GM12878 (cell line): Measurements from ENCODE around the gene AK8. TPM values are rescaled to one million over a fixed set of nuclear protein-coding genes. Genes with fewer than 3 reads are reported as not detected.

Experiments used
- ATAC-seq: fragments of 200-7000 bp; cut with Tn5 transposase; 3 replicates; pipeline ENCODE4 v1.9.1; 2020; ENCODE audit warnings: mild to moderate bottlenecking, moderate library complexity
- BruUV-seq: library from RNA; stranded (reverse); fragments of 400-500 nt; replicated peaks from 2 replicates; lab custom pipeline; 2021; lab: Mats Ljungman, UMichigan
- CTCF ChIA-PET: fragments of 300-600 bp; sonication (Branson Sonifier 250); formaldehyde crosslinking; extraction: SDS; loops from one replicate; lab custom pipeline; 2021; ENCODE audit warnings: inconsistent platforms; lab: Yijun Ruan, JAX
- POLR2A ChIA-PET: fragments of 350-600 bp; formaldehyde crosslinking; extraction: SDS; loops from one replicate; lab custom pipeline; 2021; ENCODE audit warnings: inconsistent platforms; lab: Charles Lee
- RAD21 ChIA-PET: fragments of 300-600 bp; sonication (Branson Sonifier 250); formaldehyde crosslinking; loops from one replicate; lab custom pipeline; 2023; ENCODE audit warnings: antibody characterized with exemption; ENCODE audit not compliant: unreplicated experiment; lab: Charles Lee
- SMC1A ChIA-PET: fragments of 300-600 bp; sonication (Branson Sonifier 250); formaldehyde crosslinking; loops from one replicate; lab custom pipeline; 2023; ENCODE audit not compliant: unreplicated experiment, uncharacterized antibody; lab: Charles Lee
- DNase-seq: peaks from one replicate; pipeline ENCODE4 v3.0.0-alpha.2; 2011; ENCODE audit warnings: low read depth, low spot score
- FAIRE-seq: peaks from 3 replicates; lab custom pipeline; 2011; peaks lifted over from hg19 to GRCh38; lab: Jason Lieb, UNC
- H2AFZ ChIP-seq: 2 replicates; pipeline ENCODE4 v1.6.0; 2011; ENCODE audit warnings: low read depth, low read length, control low read depth; ENCODE audit not compliant: control insufficient read depth
- H3K27ac ChIP-seq: 2 replicates; pipeline ENCODE4 v1.5.1; 2011; ENCODE audit warnings: control low read depth; ENCODE audit not compliant: control insufficient read depth, insufficient read depth
- H3K27me3 ChIP-seq, 2 experiments: replicated peaks in 1 of 2; 2 replicates each; pipeline versions ENCODE4 v1.6.0 to v1.6.1; 2011; ENCODE audit warnings: low read length in 1 of 2; ENCODE audit not compliant: control insufficient read depth in 2 of 2, insufficient read depth in 2 of 2
- H3K36me3 ChIP-seq, 2 experiments: 2 replicates each; pipeline ENCODE4 v1.5.1; 2011; ENCODE audit warnings: low read length in 1 of 2; ENCODE audit not compliant: control insufficient read depth in 2 of 2, insufficient read depth in 2 of 2
- H3K4me1 ChIP-seq: 2 replicates; pipeline ENCODE4 v1.6.1; 2011; ENCODE audit warnings: mild to moderate bottlenecking, low read length, moderate library complexity, mixed read lengths; ENCODE audit not compliant: control insufficient read depth, insufficient read depth
- H3K4me2 ChIP-seq: 2 replicates; pipeline ENCODE4 v1.6.0; 2011; ENCODE audit warnings: control low read depth; ENCODE audit not compliant: control insufficient read depth, insufficient read depth
- H3K4me3 ChIP-seq: fragments of 200-600 bp; sonication (generic); 2 replicates; pipeline ENCODE4 v1.5.1; 2016
- H3K79me2 ChIP-seq: 2 replicates; pipeline ENCODE4 v1.6.0; 2011; ENCODE audit warnings: low read length; ENCODE audit not compliant: control insufficient read depth, insufficient read depth
- H3K9ac ChIP-seq: 2 replicates; pipeline ENCODE4 v1.8.0; 2011; ENCODE audit warnings: low read length, control low read depth, mixed read lengths; ENCODE audit not compliant: control insufficient read depth, insufficient read depth
- H3K9me3 ChIP-seq: replicated peaks from 3 replicates; pipeline ENCODE4 v1.5.1; 2011; ENCODE audit warnings: mild to moderate bottlenecking, low read length; ENCODE audit not compliant: control insufficient read depth, insufficient read depth
- H4K20me1 ChIP-seq: 2 replicates; pipeline ENCODE4 v1.6.0; 2011; ENCODE audit not compliant: control insufficient read depth, insufficient read depth
- ATF7 ChIP-seq: fragments of 450-650 bp; IDR thresholded peaks from 2 replicates; pipeline ENCODE4 v1.6.1; 2016; ENCODE audit warnings: low read depth, mild to moderate bottlenecking
- GABPA ChIP-seq: IDR thresholded peaks from 2 replicates; pipeline ENCODE4 v1.6.1; 2014; ENCODE audit warnings: antibody characterized with exemption, low read depth, mild to moderate bottlenecking, inconsistent platforms
- HDGF ChIP-seq: fragments of 450-650 bp; IDR thresholded peaks from 2 replicates; pipeline ENCODE4 v1.6.1; 2016; ENCODE audit warnings: antibody characterized with exemption
- MXI1 ChIP-seq: fragments of 150-350 bp; IDR thresholded peaks from 2 replicates; pipeline ENCODE4 v1.6.1; 2011; ENCODE audit warnings: low read depth, mild to moderate bottlenecking, inconsistent platforms, low read length, improper control_type of control experiment
- PML ChIP-seq: IDR thresholded peaks from 2 replicates; pipeline ENCODE4 v1.6.1; 2012; ENCODE audit warnings: low read length, inconsistent platforms
- POLR2AphosphoS5 ChIP-seq: IDR thresholded peaks from 2 replicates; pipeline ENCODE4 v1.6.1; 2011; ENCODE audit warnings: mild to moderate bottlenecking, low read length, inconsistent platforms
- SPI1 ChIP-seq: IDR thresholded peaks from 2 replicates; pipeline ENCODE4 v1.6.1; 2011; ENCODE audit warnings: low read depth, mild to moderate bottlenecking, low read length, moderate library complexity, borderline replicate concordance; ENCODE audit not compliant: insufficient read depth
- WGBS: methylation state at CpG from one replicate; pipeline ENCODE4 v1.1.6; 2016; ENCODE audit warnings: low lambda C conversion rate; ENCODE audit not compliant: insufficient replicate concordance, insufficient coverage; ENCODE audit errors: missing lambda C conversion rate; 5-methylcytosine and 5-hydroxymethylcytosine counted together
- in situ Hi-C: fragments of 300-500 bp; cut with MboI; formaldehyde crosslinking; loops from 9 replicates; pipeline ENCODE4 v1.14.3; 2018; ENCODE audit warnings: mixed read lengths
- intact Hi-C: fragments of 100-400 bp; cut with micrococcal nuclease; formaldehyde crosslinking; loops from one replicate; pipeline ENCODE4 v1.14.2; 2022; ENCODE audit not compliant: unreplicated experiment
- polyA plus RNA-seq, 11 experiments: library from polyadenylated mRNA; depleted of rRNA in 4 of 11; unstranded in 6 of 11; stranded (reverse) in 5 of 11; fragments of >200 nt; fragmentation: Nextera tagmentation in 4 of 11; fragmentation: Illumina TruSeq in 1 of 11; extraction: Ambion mirVana in 4 of 11; extraction: Trizol in 1 of 11; gene quantifications; 1 replicate in 1 of 11; 2 replicates in 10 of 11; pipeline versions ENCODE4 v1.2.1 to v1.2.3, GENCODE V29; 2011 to 2016; ENCODE audit warnings: inconsistent platforms in 2 of 11, missing spikeins in 2 of 11, low read depth in 1 of 11
- total RNA-seq, 4 experiments: library from RNA; depleted of rRNA in 3 of 4; stranded (reverse); fragments of >200 nt in 3 of 4; fragmentation: Illumina TruSeq in 1 of 4; extraction: Trizol in 1 of 4; gene quantifications; 2 replicates each; pipeline versions ENCODE4 v1.2.1 to v1.2.3, GENCODE V29; 2013 to 2021

AK8 gene
- total and polyA plus RNA-seq, 10 of the 15 experiments (the other 5 are each of a cell fraction or from before 2014, with no cell fraction given) = 0.03 to 0.12 (median 0.06) TPM; not detected in 5

- SMC1A ChIA-PET = no interaction called here
- H3K4me3 ChIP-seq = no peak overlapping the region
- no peak overlapping the region for H3K9ac ChIP-seq
- H3K4me2 ChIP-seq = no peak overlapping the region
- POLR2A ChIA-PET = no interaction called here
- H3K27me3 ChIP-seq = peaks cover 0 to 4% of the 10 kb centered on the region in 2 experiments; a peak in 2 of 4 replicates
- DNase-seq (no peak), ATAC-seq (no peak), FAIRE-seq (no peak)
- H3K79me2 ChIP-seq = no peaks in the 10 kb centered on the region
- WGBS = 42% methylated on average over 2 of the region's 2 CpGs
- no peak for TF ChIP-seq ATF7
- TF ChIP-seq POLR2AphosphoS5 = no peak
- peak; percentile 66; the same call in 1 of the 2 replicates for TF ChIP-seq SPI1
- TF ChIP-seq HDGF = no peak
- TF ChIP-seq GABPA = no peak
- CTCF ChIA-PET = interaction anchor here (1.0 kb wide), 1 partner anchor 1014 kb away, joined by 3 read pairs; no protein-coding TSS in a partner anchor
- no peaks in the 10 kb centered on the region for H3K9me3 ChIP-seq
- in situ Hi-C loops (no loop called here), intact Hi-C loops (no loop called here)
- no peaks in the 10 kb centered on the region for H3K36me3 ChIP-seq
- no peak overlapping the region for H2AFZ ChIP-seq
- H3K27ac ChIP-seq = no peak overlapping the region
- RAD21 ChIA-PET = no interaction called here
- BruUV-seq = no TSS peak
- H4K20me1 ChIP-seq = no peaks in the 10 kb centered on the region
- no peaks in the 10 kb centered on the region for H3K4me1 ChIP-seq
Measured at GRCh38 chr9:132728497-132728896, 149.6 kb downstream of the AK8 start.

GRCh38 chr9:132728071-132728470 lies 150.0 kb downstream of the AK8 start:
- ChIA-PET POLR2A (no interaction called here), CTCF (no interaction called here)
- H3K4me2 ChIP-seq = no peak overlapping the region
- no peaks in the 10 kb centered on the region for H3K4me1 ChIP-seq
- H3K9ac ChIP-seq = no peak overlapping the region
- no peak for TF ChIP-seq PML
- TF ChIP-seq MXI1 = no peak
- TF ChIP-seq, all 136 proteins: peak for 0
- BruUV-seq = no TSS peak
- no peak for DNase-seq
- Histone ChIP-seq H3K36me3 (no peaks in the 10 kb centered on the region), H2AFZ (no peak overlapping the region), H3K9me3 (no peaks in the 10 kb centered on the region), H3K4me3 (no peak overlapping the region), H3K27ac (no peak overlapping the region), H3K79me2 (no peaks in the 10 kb centered on the region), H4K20me1 (no peaks in the 10 kb centered on the region), H3K27me3 (peaks cover 0 to 4% of the 10 kb centered on the region in 2 experiments; a peak in 1 of 4 replicates)
- ChIA-PET SMC1A (no interaction called here), RAD21 (no interaction called here)
- WGBS = 47% methylated on average over 5 of the region's 5 CpGs
- in situ Hi-C loops = no loop called here
- no peak for ATAC-seq
- FAIRE-seq = no peak
- intact Hi-C loops = no loop called here
